Fibroblast of lung (primary cell): ENCODE measurements around the gene RIPPLY2. TPM values are rescaled to one million over a fixed set of nuclear protein-coding genes. Genes with fewer than 3 reads are reported as not detected.

ENCODE experiments used
- DNase-seq, 2 donors: peaks; one replicate each; pipeline versions ENCODE4 v3.0.0 to v3.0.0-alpha.2; 2010; ENCODE audit warnings: low read depth in 2 of 2
- H2AFZ ChIP-seq: 2 replicates; pipeline ENCODE4 v1.5.1; 2012; ENCODE audit warnings: low read length, control low read depth, inconsistent platforms
- H3K27ac ChIP-seq: 2 replicates; pipeline ENCODE4 v1.5.1; 2011; ENCODE audit warnings: low read length, control low read depth; ENCODE audit not compliant: insufficient read depth
- H3K27me3 ChIP-seq: 2 replicates; pipeline ENCODE4 v1.5.1; 2011; ENCODE audit warnings: mild to moderate bottlenecking, low read length; ENCODE audit not compliant: control insufficient read depth, insufficient read depth
- H3K36me3 ChIP-seq: 2 replicates; pipeline ENCODE4 v1.5.1; 2011; ENCODE audit warnings: low read length; ENCODE audit not compliant: control insufficient read depth, insufficient read depth
- H3K4me1 ChIP-seq: 2 replicates; pipeline ENCODE4 v1.5.1; 2011; ENCODE audit warnings: low read length; ENCODE audit not compliant: control insufficient read depth, insufficient read depth; ENCODE audit errors: extremely low read depth
- H3K4me2 ChIP-seq: 2 replicates; pipeline ENCODE4 v1.5.1; 2011; ENCODE audit warnings: low read length, control low read depth; ENCODE audit not compliant: insufficient read depth; ENCODE audit errors: extremely low read depth
- H3K4me3 ChIP-seq, 4 experiments: fragments of 200-600 bp in 1 of 4; sonication (generic) in 1 of 4; replicated peaks in 1 of 4; 2 replicates each; pipeline ENCODE4 v1.5.1; 2011 to 2016; ENCODE audit warnings: low read length in 4 of 4, low read depth in 3 of 4, mild to moderate bottlenecking in 3 of 4, control low read depth in 2 of 4, inconsistent platforms in 1 of 4, mixed read lengths in 1 of 4; ENCODE audit not compliant: insufficient read depth in 1 of 4; ENCODE audit errors: control extremely low read depth in 1 of 4
- H3K79me2 ChIP-seq: 2 replicates; pipeline ENCODE4 v1.5.1; 2012; ENCODE audit warnings: mild to moderate bottlenecking, low read length, inconsistent platforms; ENCODE audit not compliant: control insufficient read depth, insufficient read depth
- H3K9ac ChIP-seq: 2 replicates; pipeline ENCODE4 v1.5.1; 2011; ENCODE audit warnings: mild to moderate bottlenecking, low read length, control low read depth; ENCODE audit not compliant: insufficient read depth
- H3K9me3 ChIP-seq: 2 replicates; pipeline ENCODE4 v1.5.1; 2012; ENCODE audit warnings: low read depth, low read length; ENCODE audit not compliant: control insufficient read depth, insufficient read depth
- H4K20me1 ChIP-seq: 2 replicates; pipeline ENCODE4 v1.5.1; 2011; ENCODE audit warnings: low read length; ENCODE audit not compliant: control insufficient read depth, insufficient read depth; ENCODE audit errors: extremely low read depth
- EZH2 ChIP-seq: IDR thresholded peaks from 2 replicates; pipeline ENCODE4 v1.5.1; 2012; ENCODE audit warnings: low read length, control low read depth, mild to moderate bottlenecking; ENCODE audit errors: missing control alignments
- polyA plus RNA-seq, 2 donors: library from polyadenylated mRNA; depleted of rRNA in 1 of 2; stranded (reverse) in 1 of 2; unstranded in 1 of 2; fragments of >200 nt; gene quantifications; 2 replicates each; pipeline ENCODE4 v1.2.1, GENCODE V29; 2011 to 2012; ENCODE audit warnings: missing spikeins in 1 of 2
- total RNA-seq: library from RNA; depleted of rRNA; stranded (reverse); fragments of >200 nt; gene quantifications from 2 replicates; pipeline ENCODE4 v1.2.1, GENCODE V29; 2014
- TF ChIP-seq, protein P1 (sequence below), 2 donors: IDR thresholded peaks in 1 of 2; conservative IDR thresholded peaks in 1 of 2; 1 replicate in 1 of 2; 2 replicates in 1 of 2; pipeline ENCODE4 v1.5.1; 2011 to 2012; ENCODE audit warnings: low read length in 2 of 2, control low read depth in 1 of 2, inconsistent platforms in 1 of 2, low read depth in 1 of 2, mild to moderate bottlenecking in 1 of 2

Gene RIPPLY2
- total and polyA plus RNA-seq, 2 donors (not counting 1 experiment from before 2014, with no cell fraction given), result not detected

GRCh38 chr6:83905648-83906047 is 52.5 kb downstream of the RIPPLY2 start:
- Histone ChIP-seq H3K27ac (no peak overlapping the region), H3K4me3 (no peak overlapping the region), H2AFZ (no peak overlapping the region), H3K9ac (no peak overlapping the region), H3K36me3 (no peaks in the 10 kb centered on the region), H3K4me2 (no peak overlapping the region), H3K27me3 (no peaks in the 10 kb centered on the region), H3K79me2 (peaks cover 4% of the 10 kb centered on the region), H3K9me3 (no peaks in the 10 kb centered on the region), H4K20me1 (no peaks in the 10 kb centered on the region), H3K4me1 (no peaks in the 10 kb centered on the region)
- no peak for DNase-seq
- TF ChIP-seq, protein P1, sequence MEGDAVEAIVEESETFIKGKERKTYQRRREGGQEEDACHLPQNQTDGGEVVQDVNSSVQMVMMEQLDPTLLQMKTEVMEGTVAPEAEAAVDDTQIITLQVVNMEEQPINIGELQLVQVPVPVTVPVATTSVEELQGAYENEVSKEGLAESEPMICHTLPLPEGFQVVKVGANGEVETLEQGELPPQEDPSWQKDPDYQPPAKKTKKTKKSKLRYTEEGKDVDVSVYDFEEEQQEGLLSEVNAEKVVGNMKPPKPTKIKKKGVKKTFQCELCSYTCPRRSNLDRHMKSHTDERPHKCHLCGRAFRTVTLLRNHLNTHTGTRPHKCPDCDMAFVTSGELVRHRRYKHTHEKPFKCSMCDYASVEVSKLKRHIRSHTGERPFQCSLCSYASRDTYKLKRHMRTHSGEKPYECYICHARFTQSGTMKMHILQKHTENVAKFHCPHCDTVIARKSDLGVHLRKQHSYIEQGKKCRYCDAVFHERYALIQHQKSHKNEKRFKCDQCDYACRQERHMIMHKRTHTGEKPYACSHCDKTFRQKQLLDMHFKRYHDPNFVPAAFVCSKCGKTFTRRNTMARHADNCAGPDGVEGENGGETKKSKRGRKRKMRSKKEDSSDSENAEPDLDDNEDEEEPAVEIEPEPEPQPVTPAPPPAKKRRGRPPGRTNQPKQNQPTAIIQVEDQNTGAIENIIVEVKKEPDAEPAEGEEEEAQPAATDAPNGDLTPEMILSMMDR (conservative IDR thresholded peaks at IDR 0.05 in 1 of 2, IDR thresholded peaks at IDR 0.05 in 1 of 2; ENCODE audit: low read depth in 1 of 2, low read length in 2 of 2), result no peak
- TF ChIP-seq EZH2, result no peak

Other genes starting within 250 kb of the RIPPLY2 start
- under 0.01 and 0.17 TPM in 2 replicates for gene SNAP91, start 144.3 kb upstream of the RIPPLY2 start, total RNA-seq
- 0.02 TPM in 2 replicates for gene SNAP91, start 144.3 kb upstream of the RIPPLY2 start, polyA plus RNA-seq
- gene CYB5R4, start 6.3 kb downstream of the RIPPLY2 start, total RNA-seq, result 2.3 and 4.3 TPM in 2 replicates
- 9.9 and 10.6 TPM in 2 replicates for gene CYB5R4, start 6.3 kb downstream of the RIPPLY2 start, polyA plus RNA-seq
- gene MRAP2, start 180.4 kb downstream of the RIPPLY2 start, total RNA-seq, result under 0.01 and 0.17 TPM in 2 replicates
- gene MRAP2, start 180.4 kb downstream of the RIPPLY2 start, polyA plus RNA-seq, result 0.03 and 0.10 TPM in 2 replicates